ENCODE measurements around the gene RGS11.

DNA sequence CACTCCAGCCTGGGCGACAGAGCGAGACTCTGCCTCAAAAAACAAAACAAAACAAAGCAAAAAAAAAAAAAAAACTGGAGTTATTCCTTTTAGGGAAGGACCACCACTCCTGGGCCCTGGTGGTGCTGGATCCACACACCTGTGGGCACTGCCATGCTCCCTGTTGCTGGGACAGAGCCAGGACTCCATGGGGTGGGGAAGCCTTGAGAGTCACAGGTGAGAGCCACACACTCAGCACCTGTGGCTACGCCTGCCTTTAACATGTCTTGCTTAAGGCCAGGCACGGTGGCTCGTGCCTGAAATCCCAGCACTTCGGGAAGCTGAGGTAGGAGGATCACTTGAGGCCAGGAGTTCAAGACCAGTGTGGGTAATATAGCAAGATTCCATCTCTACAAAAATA lies 25.5 kb upstream of the RGS11 start:
- TF ChIP-seq CTCF (IDR thresholded peaks at IDR 0.05) = no peak
- TF ChIP-seq EP300 (IDR thresholded peaks at IDR 0.05) = no peak
